HUES48 (cell line): ENCODE measurements around the gene LIPC.

Experiments used
- H3K27ac ChIP-seq: one replicate; pipeline ENCODE4 v1.7.0; 2013; ENCODE audit warnings: low read depth, low read length, inconsistent platforms
- H3K27me3 ChIP-seq: 2 replicates; pipeline ENCODE4 v1.6.1; 2013; ENCODE audit warnings: mild to moderate bottlenecking, low read length; ENCODE audit not compliant: control insufficient read depth, insufficient read depth
- H3K36me3 ChIP-seq: 2 replicates; pipeline ENCODE4 v1.6.1; 2013; ENCODE audit warnings: low read length; ENCODE audit not compliant: control insufficient read depth, insufficient read depth
- H3K4me1 ChIP-seq: 2 replicates; pipeline ENCODE4 v1.6.1; 2013; ENCODE audit warnings: mild to moderate bottlenecking, low read length; ENCODE audit not compliant: control insufficient read depth, insufficient read depth
- H3K4me3 ChIP-seq: 2 replicates; pipeline ENCODE4 v1.5.1; 2013; ENCODE audit warnings: mild to moderate bottlenecking, low read depth, low read length
- H3K9ac ChIP-seq: 2 replicates; pipeline ENCODE4 v1.6.1; 2013; ENCODE audit warnings: mild to moderate bottlenecking, low read depth, low read length, moderate library complexity
- H3K9me3 ChIP-seq: 2 replicates; pipeline ENCODE4 v1.6.1; 2013; ENCODE audit warnings: low read length; ENCODE audit not compliant: control insufficient read depth, insufficient read depth

The LIPC gene

DNA sequence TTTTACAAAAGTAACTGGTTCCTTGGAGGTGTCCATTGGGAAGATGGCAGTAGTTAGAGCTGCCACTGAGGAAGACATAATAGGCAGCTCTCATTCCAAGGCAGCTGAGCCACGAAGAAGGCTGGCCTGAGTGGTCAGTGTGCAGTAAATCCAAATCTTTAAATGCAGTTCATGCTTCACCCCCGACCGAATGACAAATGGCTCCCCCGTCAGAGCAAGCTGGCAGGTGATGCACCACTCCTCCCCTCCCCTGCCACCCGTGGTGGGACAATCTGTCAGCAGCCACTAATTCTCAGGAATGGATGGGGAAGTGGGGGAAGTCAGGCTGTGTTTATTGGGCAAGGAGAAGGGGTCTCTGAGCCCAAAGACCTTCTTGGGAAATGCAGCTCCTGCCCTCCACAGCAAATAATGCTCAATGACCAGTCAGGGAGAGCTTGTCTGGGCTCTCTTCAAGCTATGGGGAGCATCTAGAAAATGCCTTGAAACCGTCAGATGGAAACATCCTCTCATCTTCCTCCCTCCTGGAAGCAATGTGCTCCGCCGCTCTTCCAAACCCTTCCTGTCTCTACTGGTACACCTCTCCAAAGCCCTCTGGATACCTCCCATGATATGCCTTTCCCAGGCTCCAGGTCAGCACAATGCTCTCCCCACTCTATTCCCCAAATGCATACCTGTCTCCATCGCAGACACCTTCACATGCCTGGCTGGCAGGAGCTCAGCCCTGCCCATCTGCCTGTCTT, 65.4 kb downstream of the LIPC start:
- H3K36me3 ChIP-seq, result no peaks in the 10 kb centered on the region
- no peak overlapping the region for H3K9ac ChIP-seq
- H3K4me1 ChIP-seq, result no peaks in the 10 kb centered on the region
- no peaks in the 10 kb centered on the region for H3K27me3 ChIP-seq
- H3K27ac ChIP-seq, result no peak overlapping the region
- H3K4me3 ChIP-seq, result no peak overlapping the region
- H3K9me3 ChIP-seq, result no peaks in the 10 kb centered on the region

DNA sequence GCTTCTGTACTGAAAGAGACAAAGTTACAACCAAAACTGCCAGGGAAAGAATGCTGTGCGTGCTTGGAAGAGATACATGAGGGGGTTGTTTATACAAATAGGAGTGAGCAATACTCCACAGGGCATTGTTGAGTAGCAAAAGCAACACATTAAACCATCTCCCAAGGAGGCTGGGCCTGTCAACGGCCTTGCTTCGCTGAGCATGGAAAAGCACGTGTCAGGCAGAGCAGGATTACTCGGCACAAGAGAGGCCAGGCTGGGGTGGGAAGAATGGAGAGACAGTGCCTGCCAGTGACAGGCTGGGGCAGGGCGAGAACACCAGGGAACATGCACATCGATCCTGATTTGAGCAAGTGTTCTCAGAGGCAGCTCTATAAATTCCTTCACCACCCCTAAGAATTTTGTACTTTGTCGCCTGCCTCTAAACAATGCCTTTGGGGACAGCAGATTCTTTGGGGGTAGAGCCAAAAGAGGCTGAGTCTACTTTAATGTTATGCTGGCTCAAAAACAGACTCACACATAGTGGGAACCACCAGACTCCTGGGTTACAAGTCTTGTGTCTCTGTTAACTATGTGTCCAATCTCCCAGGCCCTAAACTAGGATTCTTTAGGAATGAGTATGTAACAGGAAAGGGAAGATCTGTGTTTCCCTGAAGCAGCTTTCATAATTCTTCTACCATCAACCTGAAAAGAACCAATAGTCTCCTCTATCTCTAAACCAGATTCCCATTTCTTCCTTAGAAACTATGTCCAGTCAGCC, 67.2 kb downstream of the LIPC start:
- H3K27ac ChIP-seq, result no peak overlapping the region
- H3K36me3 ChIP-seq, result no peaks in the 10 kb centered on the region
- H3K4me1 ChIP-seq, result no peaks in the 10 kb centered on the region
- H3K9ac ChIP-seq, result no peak overlapping the region
- no peaks in the 10 kb centered on the region for H3K9me3 ChIP-seq
- H3K4me3 ChIP-seq, result no peak overlapping the region
- H3K27me3 ChIP-seq, result no peaks in the 10 kb centered on the region

DNA sequence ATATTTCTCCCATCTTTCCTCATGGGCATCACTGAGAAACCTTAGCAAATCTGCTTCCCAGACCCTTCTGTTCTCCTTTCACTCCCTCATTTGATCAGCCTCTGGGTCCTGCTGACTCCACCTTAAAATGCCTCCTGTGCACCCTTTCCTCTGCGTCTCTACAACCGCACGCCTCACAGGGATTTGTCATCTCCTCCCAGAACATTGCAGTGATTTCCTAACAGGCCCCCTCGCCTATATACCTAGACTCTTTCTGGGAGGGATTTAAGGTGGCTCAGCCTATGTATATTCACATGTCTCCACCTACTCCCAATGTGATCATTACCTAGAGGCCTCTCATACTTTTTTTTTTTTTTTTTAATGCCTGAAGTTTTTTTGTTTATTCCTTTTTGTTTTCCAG, 69.2 kb downstream of the LIPC start:
- Histone ChIP-seq H3K27me3 (no peaks in the 10 kb centered on the region), H3K4me3 (no peak overlapping the region), H3K9me3 (no peaks in the 10 kb centered on the region), H3K27ac (no peak overlapping the region), H3K9ac (no peak overlapping the region), H3K4me1 (no peaks in the 10 kb centered on the region), H3K36me3 (no peaks in the 10 kb centered on the region)

DNA sequence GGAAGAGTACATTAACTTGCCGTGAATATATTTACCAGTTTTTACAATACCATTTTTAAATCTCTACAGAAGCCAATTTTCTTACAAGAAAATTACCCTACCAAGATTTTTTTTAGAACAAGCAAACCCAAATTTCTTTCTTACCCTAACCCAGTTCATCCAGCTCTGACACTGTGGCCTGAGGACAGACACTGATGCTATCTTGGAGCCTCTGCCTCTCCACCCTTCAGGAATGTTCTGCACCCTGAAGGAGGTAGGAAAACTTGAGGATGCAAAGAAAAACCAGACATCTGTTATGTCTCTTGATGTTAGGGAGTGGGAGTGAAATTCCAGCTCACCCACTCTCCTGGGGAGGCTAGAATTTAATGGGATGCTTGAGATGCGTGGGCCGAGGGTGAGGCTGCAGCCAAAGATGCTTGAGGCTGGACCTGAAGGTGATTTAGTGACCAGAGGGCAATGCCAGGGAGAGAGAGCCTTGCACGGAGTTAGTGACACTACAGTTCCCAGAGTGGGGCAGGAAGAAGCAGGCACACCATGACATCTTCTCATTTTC, 69.9 kb downstream of the LIPC start:
- Histone ChIP-seq H3K9me3 (no peaks in the 10 kb centered on the region), H3K4me1 (no peaks in the 10 kb centered on the region), H3K36me3 (no peaks in the 10 kb centered on the region), H3K4me3 (no peak overlapping the region), H3K9ac (no peak overlapping the region), H3K27ac (no peak overlapping the region), H3K27me3 (no peaks in the 10 kb centered on the region)

DNA sequence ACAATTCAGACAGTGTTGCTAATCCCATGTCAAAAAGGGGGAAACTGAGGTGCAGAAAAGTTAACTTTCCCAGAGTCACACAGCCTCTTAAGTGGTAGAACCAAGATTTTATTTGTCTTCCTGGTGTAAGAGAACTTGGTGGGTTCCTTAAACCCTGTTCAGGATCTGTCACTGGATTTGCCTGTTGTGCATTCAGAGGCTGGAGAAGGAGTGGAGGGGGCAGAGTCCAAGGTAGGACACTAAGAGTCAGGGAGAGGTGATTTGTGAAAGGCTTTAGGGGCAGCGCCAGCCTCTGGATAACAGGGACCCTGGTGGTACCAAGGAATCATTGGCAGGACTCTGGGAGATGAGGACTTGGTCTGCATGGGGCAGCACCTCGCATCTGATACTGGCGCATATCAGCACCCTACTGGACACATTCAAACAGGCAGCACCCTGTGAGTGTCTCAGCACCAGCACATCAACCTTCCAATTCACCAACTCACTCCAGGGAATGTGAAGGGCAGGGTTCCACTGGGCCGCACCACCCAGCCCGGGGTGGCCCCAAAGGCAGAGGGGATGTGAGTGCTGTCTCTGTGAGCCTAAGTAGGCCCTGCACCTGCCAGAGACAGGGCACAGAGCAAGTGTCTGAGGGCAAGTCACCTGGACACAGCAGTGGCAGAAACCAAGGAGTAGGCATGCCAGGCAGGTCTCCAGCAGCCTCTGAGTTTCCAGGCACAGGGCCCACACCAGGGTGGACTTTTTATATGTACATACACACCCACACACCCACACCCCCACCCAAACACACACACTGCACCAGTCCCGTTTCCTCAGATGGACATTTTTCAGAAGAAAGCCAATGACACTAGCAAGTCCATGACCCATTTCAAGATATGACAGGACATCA, 71.6 kb downstream of the LIPC start:
- H3K9ac ChIP-seq, result no peak overlapping the region
- H3K27me3 ChIP-seq, result no peaks in the 10 kb centered on the region
- no peak overlapping the region for H3K27ac ChIP-seq
- H3K36me3 ChIP-seq, result no peaks in the 10 kb centered on the region
- H3K9me3 ChIP-seq, result no peaks in the 10 kb centered on the region
- no peak overlapping the region for H3K4me3 ChIP-seq
- H3K4me1 ChIP-seq, result no peaks in the 10 kb centered on the region

DNA sequence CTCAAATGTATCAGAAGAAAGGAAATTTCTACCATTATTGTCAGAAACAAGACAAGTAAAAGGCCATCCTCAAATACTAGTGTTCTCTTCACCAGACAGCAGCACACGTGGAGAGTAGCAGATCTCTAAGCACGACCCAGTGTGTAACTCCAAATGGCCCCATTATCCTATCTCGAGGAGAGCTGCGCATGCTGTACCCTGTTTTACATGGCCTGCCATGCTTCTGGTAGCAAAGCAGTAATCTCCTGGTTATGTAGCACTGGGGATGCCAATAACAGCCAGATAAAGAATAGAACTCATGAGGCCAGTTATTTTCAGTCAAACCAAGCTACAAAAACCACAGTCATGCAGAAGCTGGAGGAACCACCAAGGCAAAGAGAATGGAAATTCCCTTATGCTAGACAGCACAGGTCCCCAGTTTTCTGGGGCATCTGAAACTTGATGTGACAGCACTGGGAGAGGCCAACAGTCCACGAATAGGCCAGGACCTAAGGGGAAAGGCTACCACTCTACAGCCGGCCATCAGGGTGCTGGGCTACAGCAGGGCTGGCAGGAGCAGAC, 73.0 kb downstream of the LIPC start:
- Histone ChIP-seq H3K9me3 (no peaks in the 10 kb centered on the region), H3K36me3 (no peaks in the 10 kb centered on the region), H3K4me3 (no peak overlapping the region), H3K27ac (no peak overlapping the region), H3K4me1 (no peaks in the 10 kb centered on the region), H3K9ac (no peak overlapping the region), H3K27me3 (no peaks in the 10 kb centered on the region)

DNA sequence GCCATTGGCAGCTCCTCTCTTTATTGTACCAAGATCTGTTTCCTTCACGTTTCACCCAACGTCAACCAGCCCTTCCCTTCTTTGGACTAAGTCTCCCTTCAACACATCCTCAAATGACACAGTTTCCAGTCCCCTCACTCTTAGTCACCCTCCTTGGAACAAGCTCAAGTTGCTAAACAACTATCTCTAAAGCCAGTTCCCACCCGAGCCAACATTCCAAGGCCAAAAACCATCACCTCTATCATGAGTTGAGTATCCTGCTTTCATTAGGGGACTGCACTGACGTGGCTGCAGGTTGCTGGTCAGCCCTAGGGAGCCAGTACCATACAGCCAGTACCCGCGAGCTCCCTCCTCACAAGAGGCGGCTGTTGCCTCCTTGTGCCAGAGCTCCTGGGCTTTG, 73.8 kb downstream of the LIPC start:
- no peaks in the 10 kb centered on the region for H3K36me3 ChIP-seq
- no peak overlapping the region for H3K4me3 ChIP-seq
- no peaks in the 10 kb centered on the region for H3K27me3 ChIP-seq
- no peaks in the 10 kb centered on the region for H3K9me3 ChIP-seq
- no peak overlapping the region for H3K9ac ChIP-seq
- H3K27ac ChIP-seq, result no peak overlapping the region
- H3K4me1 ChIP-seq, result no peaks in the 10 kb centered on the region

DNA sequence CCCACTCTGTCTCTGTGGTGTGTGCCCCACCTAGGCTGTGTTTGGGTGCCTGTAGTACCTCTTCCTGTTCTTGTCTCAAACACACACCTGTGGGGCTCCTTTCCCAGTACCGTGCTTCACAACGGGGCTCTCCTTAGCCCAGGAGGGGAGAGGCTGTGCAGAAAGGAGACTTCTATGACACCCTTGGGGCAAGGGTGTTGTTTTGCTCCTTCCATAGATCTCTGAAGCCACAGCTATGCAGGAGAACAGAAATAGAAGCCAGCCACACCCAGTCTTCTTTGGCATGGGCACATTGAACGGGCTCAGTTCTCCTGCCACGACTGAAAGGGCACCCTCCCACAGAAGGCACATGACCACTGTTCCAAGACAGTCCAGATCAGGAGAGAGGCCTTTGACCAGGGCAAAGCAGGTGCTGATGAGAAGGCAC, 74.3 kb downstream of the LIPC start:
- H3K4me3 ChIP-seq, result no peak overlapping the region
- H3K4me1 ChIP-seq, result 0 out of 2 replicates have a peak, but pooled peaks cover 1% of the 10 kb centered on the region
- H3K9me3 ChIP-seq, result no peaks in the 10 kb centered on the region
- H3K36me3 ChIP-seq, result no peaks in the 10 kb centered on the region
- no peak overlapping the region for H3K9ac ChIP-seq
- H3K27ac ChIP-seq, result no peak overlapping the region
- H3K27me3 ChIP-seq, result no peaks in the 10 kb centered on the region

DNA sequence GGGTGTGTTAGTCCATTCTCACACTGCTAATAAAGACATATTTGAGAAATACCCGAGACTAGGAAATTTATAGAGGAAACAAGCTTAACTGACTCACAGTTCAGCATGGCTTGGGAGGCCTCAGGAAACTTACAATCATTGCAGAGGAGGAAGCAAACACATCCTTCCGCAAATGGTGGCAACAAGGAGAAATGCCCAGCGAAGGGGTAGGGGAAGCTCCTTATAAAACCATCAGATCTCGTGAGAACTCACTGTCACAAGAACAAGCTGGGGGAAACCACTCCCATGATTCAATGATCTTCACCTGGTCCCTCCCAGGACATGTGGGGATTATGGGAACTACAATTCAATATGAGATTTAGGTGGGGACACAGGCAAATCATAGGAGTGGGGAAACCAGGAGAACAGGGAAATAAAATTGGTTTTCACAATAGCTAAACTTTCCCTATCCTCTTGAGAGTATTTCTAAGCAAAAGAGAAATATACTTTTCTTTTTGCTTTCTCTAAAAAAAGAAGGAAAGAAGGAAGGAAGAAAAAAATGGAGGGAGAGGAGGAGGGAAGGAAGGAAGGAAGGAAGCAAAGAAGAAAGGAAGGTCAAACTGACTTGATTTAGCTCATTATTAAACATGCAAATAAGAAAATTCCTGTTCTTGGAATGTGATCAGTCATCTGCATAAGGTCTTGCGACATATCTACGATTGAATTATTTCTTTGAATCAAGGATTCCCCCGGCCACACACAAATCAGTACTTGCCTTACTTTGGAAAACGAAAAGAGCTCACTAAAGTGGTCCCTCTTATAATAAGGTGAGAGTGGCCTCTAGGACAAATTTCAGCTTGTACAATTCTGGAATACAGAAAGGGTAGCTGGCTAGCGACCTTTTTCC, 75.2 kb downstream of the LIPC start:
- Histone ChIP-seq H3K4me3 (no peak overlapping the region), H3K36me3 (no peaks in the 10 kb centered on the region), H3K27ac (no peak overlapping the region), H3K9me3 (no peaks in the 10 kb centered on the region), H3K4me1 (peaks cover 6% of the 10 kb centered on the region; the same call in 1 of the 2 replicates), H3K27me3 (no peaks in the 10 kb centered on the region), H3K9ac (no peak overlapping the region)

DNA sequence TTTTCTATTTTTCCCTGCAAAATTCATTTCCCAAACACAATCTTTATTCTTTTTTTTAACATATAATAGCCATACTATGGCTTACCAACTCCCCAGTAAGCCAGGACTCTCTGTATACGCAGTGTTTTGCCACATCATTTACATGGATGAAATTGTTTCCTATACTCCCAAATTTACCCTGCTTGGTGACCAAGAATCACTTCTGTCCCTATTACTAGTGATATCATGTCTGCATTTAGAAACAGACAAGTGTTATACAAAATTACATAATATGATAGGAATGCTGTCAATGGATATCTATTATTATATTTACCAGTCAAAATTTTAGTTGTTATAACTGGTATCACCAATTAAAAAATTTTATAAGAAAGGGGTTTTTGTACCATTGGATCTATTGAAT, 77.8 kb downstream of the LIPC start:
- no peak overlapping the region for H3K27ac ChIP-seq

More for the DNA sequence above, 77.8 kb downstream of the LIPC start:
- peaks cover 6% of the 10 kb centered on the region; the same call in 1 of the 2 replicates for H3K4me1 ChIP-seq
- H3K9me3 ChIP-seq, result no peaks in the 10 kb centered on the region
- H3K27me3 ChIP-seq, result no peaks in the 10 kb centered on the region
- no peak overlapping the region for H3K9ac ChIP-seq
- no peak overlapping the region for H3K4me3 ChIP-seq
- no peaks in the 10 kb centered on the region for H3K36me3 ChIP-seq
